NCI-H345 treated with DMSO at 0.1 percent for 48 hours (cell line): ENCODE measurements around the gene CFAP299.
"Not testable (repeated sequence)": the region's sequence is repeated elsewhere in the genome, so short reads cannot be mapped to it uniquely, and the experiment has no call there.

Source experiments
- DNase-seq: peaks from one replicate; lab custom pipeline; 2025; ENCODE audit not compliant: unreplicated experiment; lab: John Stamatoyannopoulos, UW

CFAP299 gene

GRCh38 chr4:80705311-80705710 lies 369.8 kb downstream of the CFAP299 start:
- DNase-seq, result no peak

- no peak for DNase-seq
Observed at GRCh38 chr4:80709082-80709869, 373.7 kb downstream of the CFAP299 start.

- no peak for DNase-seq
Observed at GRCh38 chr4:80710748-80711451, 375.4 kb downstream of the CFAP299 start.

GRCh38 chr4:80711956-80712355 lies 376.4 kb downstream of the CFAP299 start:
- no peak for DNase-seq

GRCh38 chr4:80713409-80713808 lies 377.9 kb downstream of the CFAP299 start:
- DNase-seq, result peak; percentile 46

- DNase-seq, result no peak
Observed at GRCh38 chr4:80717204-80717603, 381.7 kb downstream of the CFAP299 start.

- DNase-seq, result no peak
Observed at GRCh38 chr4:80726471-80726870, 390.9 kb downstream of the CFAP299 start.

GRCh38 chr4:80730158-80730557 lies 394.6 kb downstream of the CFAP299 start:
- DNase-seq, result no peak

GRCh38 chr4:80731436-80731835 lies 395.9 kb downstream of the CFAP299 start:
- no peak for DNase-seq

GRCh38 chr4:80732010-80732409 lies 396.5 kb downstream of the CFAP299 start:
- DNase-seq, result no peak

- no peak for DNase-seq
Observed at GRCh38 chr4:80740375-80740774, 404.8 kb downstream of the CFAP299 start.

- not testable (repeated sequence) for DNase-seq
Observed at GRCh38 chr4:80749558-80749957, 414.0 kb downstream of the CFAP299 start.

- no peak for DNase-seq
Observed at GRCh38 chr4:80751200-80751599, 415.7 kb downstream of the CFAP299 start.

- DNase-seq, result no peak
Observed at GRCh38 chr4:80767944-80768343, 432.4 kb downstream of the CFAP299 start.

GRCh38 chr4:80776168-80776567 lies 440.6 kb downstream of the CFAP299 start:
- no peak for DNase-seq

GRCh38 chr4:80781431-80781830 lies 445.9 kb downstream of the CFAP299 start:
- no peak for DNase-seq

- no peak for DNase-seq
Observed at GRCh38 chr4:80787306-80787705, 451.8 kb downstream of the CFAP299 start.

- DNase-seq, result no peak
Observed at GRCh38 chr4:80788798-80789197, 453.3 kb downstream of the CFAP299 start.

GRCh38 chr4:80790152-80790551 lies 454.6 kb downstream of the CFAP299 start:
- no peak for DNase-seq

- not testable (repeated sequence) for DNase-seq
Observed at GRCh38 chr4:80793660-80794059, 458.1 kb downstream of the CFAP299 start.

GRCh38 chr4:80798082-80798481 lies 462.6 kb downstream of the CFAP299 start:
- DNase-seq, result no peak

- DNase-seq, result not testable (repeated sequence)
Observed at GRCh38 chr4:80800719-80801118, 465.2 kb downstream of the CFAP299 start.
